Right lobe of liver (tissue), 6 donors: Measurements from ENCODE around the gene RPRD1B. TPM values are rescaled to one million over a fixed set of nuclear protein-coding genes. Genes with fewer than 3 reads are reported as not detected.
A peak's percentile ranks its signal among the peaks of the same experiment; 100 is the strongest.

Experiments
- ATAC-seq, 4 donors: fragments of 200-7000 bp; cut with Tn5 transposase; one replicate each; pipeline ENCODE4 v1.9.1; 2020; ENCODE audit warnings: mild to moderate bottlenecking in 4 of 4, moderate library complexity in 4 of 4
- DNase-seq, 3 donors: peaks; one replicate each; pipeline ENCODE4 v3.0.0-alpha.2; 2020
- H3K27ac ChIP-seq, 3 donors: fragments of 200-600 bp; one replicate each; pipeline ENCODE4 v1.8.0; 2022
- H3K27me3 ChIP-seq, 2 donors: fragments of 200-600 bp; one replicate each; pipeline ENCODE4 v1.8.0; 2022
- H3K36me3 ChIP-seq, 4 donors: fragments of 200-600 bp; sonication (generic) in 1 of 4; one replicate each; pipeline versions ENCODE4 v1.5.1 to v1.8.0; 2017 to 2022; ENCODE audit warnings: control low read depth in 1 of 4
- H3K4me1 ChIP-seq, 4 donors: fragments of 200-600 bp; sonication (generic) in 1 of 4; one replicate each; pipeline versions ENCODE4 v1.5.1 to v1.8.0; 2017 to 2022; ENCODE audit warnings: control low read depth in 1 of 4
- H3K4me3 ChIP-seq, 3 donors: fragments of 200-600 bp; one replicate each; pipeline ENCODE4 v1.8.0; 2022
- H3K9me3 ChIP-seq, 4 donors: fragments of 200-600 bp; sonication (generic) in 1 of 4; one replicate each; pipeline versions ENCODE4 v1.5.1 to v1.8.0; 2017 to 2022; ENCODE audit warnings: control low read depth in 1 of 4
- CTCF ChIP-seq, 4 donors: fragments of 200-600 bp in 3 of 4; fragments of 450-650 bp in 1 of 4; IDR thresholded peaks; one replicate each; pipeline versions ENCODE4 v1.5.1 to v1.8.0; 2016 to 2022; ENCODE audit warnings: antibody characterized with exemption in 4 of 4, mild to moderate bottlenecking in 2 of 4
- POLR2A ChIP-seq: fragments of 450-650 bp; IDR thresholded peaks from one replicate; pipeline ENCODE4 v1.6.1; 2017; ENCODE audit warnings: antibody characterized with exemption, mild to moderate bottlenecking
- WGBS: methylation state at CpG from one replicate; pipeline ENCODE4 v1.1.6; 2018; ENCODE audit warnings: low coverage, low lambda C conversion rate; ENCODE audit not compliant: insufficient coverage; ENCODE audit errors: missing lambda C conversion rate; 5-methylcytosine and 5-hydroxymethylcytosine counted together
- intact Hi-C, 2 donors: fragments of 100-400 bp; cut with DNase I; formaldehyde crosslinking; loops; one replicate each; pipeline versions ENCODE4 v1.11.2 to v1.14.1; 2022
- total RNA-seq, 6 experiments: library from RNA; depleted of rRNA in 2 of 6; stranded (reverse); fragments of >200 nt in 2 of 6; fragmentation: NEBNext Ultra II Directional in 3 of 6; extraction: Animal tissue kit (Norgen Biotek cat#: 25700) in 3 of 6; gene quantifications; one replicate each; pipeline versions ENCODE4 v1.1.0 to v1.2.4, GENCODE V29; 2016 to 2023
- donor health status: DM: no; HTN: yes; CAD: no.
- donor health status: DM: no; HTN: no; CAD: no.
- donor health status: DM: no; HTN: no; CAD: no.
- donor health status: DM: no; HTN: yes; CAD: no.
- donor health status: DM: no; HTN: yes; CAD: no.

The RPRD1B gene
- total RNA-seq, 6 experiments from 2014 or later = 25.0 to 153 (median 37.9) TPM

DNA sequence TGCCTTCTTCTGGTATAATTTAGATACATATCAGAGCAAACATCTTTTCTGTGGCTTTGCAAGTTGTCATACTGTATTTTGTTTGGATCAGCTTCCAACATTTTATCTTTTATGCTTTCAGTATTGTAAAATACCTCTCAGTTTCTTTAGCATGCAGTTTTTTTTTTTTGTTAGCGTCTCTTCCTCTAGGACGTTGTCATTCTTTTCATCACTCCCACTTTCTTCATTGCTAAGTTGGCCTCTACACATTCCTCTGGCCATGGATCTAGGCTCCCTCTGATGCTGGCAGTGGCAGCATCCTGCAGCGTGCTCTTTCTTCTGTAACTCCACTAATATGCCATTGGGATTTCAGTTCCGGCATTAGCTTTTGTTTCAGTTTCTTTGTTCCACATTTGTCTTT lies 21.7 kb downstream of the RPRD1B start:
- DNase-seq (no peak), ATAC-seq (no peak)
- peaks cover 0 to 16% (median 6%) of the 10 kb centered on the region in 4 donors for H3K4me1 ChIP-seq
- no peak overlapping the region for H3K27ac ChIP-seq
- H3K27me3 ChIP-seq = no peaks in the 10 kb centered on the region
- 49% methylated on average over 4 of the region's 4 CpGs for WGBS
- TF ChIP-seq CTCF (IDR thresholded peaks at IDR 0.05) = no peak
- TF ChIP-seq POLR2A = no peak
- intact Hi-C loops = loop anchor here in 1 of 2 donors (5.0 kb wide), 1 partner anchor 112 kb away; the partner anchor contains the start of gene TGM2
- no peaks in the 10 kb centered on the region for H3K9me3 ChIP-seq
- H3K4me3 ChIP-seq = no peak overlapping the region
- peaks cover 0 to 14% (median 2%) of the 10 kb centered on the region in 4 donors for H3K36me3 ChIP-seq

- 92% methylated on average over 6 of the region's 6 CpGs for WGBS
- H3K4me1 ChIP-seq = peaks cover 0 to 22% (median 9%) of the 10 kb centered on the region in 4 donors
- H3K36me3 ChIP-seq = peaks cover 0 to 12% (median 2%) of the 10 kb centered on the region in 4 donors
- DNase-seq = no peak
- H3K9me3 ChIP-seq = no peaks in the 10 kb centered on the region
- H3K27me3 ChIP-seq = no peaks in the 10 kb centered on the region
- TF ChIP-seq POLR2A = no peak
- no peak for TF ChIP-seq CTCF (IDR thresholded peaks at IDR 0.05)
- H3K27ac ChIP-seq = no peak overlapping the region
- H3K4me3 ChIP-seq = no peak overlapping the region
- intact Hi-C loops = loop anchor here (2.0 to 5.0 kb wide), 2 partner anchors 111 to 167 kb away; partner anchors contain the start of gene TGM2 (in 1 of the 2)
- no peak for ATAC-seq
Measured at GRCh38 chr20:38055848-38056247, 22.3 kb downstream of the RPRD1B start.

DNA sequence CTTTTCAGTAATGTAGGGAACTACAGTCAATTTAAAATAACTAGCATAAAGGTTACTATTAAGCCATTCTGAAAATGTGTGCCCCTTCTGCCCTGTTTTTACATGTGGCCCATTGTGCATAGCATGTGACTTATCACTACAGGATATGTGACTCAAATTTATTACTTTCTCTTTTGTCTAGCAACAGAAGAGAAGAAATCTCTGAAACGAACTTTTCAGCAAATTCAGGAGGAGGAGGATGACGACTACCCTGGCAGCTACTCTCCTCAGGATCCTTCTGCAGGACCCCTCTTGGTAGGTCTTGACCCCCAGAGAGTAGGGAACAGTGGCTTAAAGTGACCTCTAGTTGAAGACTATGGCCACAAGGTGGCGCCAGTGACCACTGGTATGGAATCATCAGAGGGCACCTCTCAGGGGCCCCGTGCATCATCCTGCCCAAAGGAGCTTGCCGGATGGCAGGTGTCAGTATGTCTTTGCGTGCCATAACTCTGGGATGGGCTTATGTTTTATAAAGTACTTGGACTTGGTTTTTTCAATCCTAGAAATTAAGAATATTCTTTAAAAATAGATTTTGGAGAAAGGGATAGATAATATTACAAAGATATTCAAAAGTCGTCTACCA lies 23.9 kb downstream of the RPRD1B start:
- H3K27me3 ChIP-seq = no peaks in the 10 kb centered on the region
- no peaks in the 10 kb centered on the region for H3K9me3 ChIP-seq
- peaks cover 0 to 26% (median 9%) of the 10 kb centered on the region in 4 donors for H3K4me1 ChIP-seq
- 16% methylated on average over 7 of the region's 7 CpGs for WGBS
- no peak overlapping the region for H3K27ac ChIP-seq
- peak; percentile 84 to 91 (median 88) for TF ChIP-seq CTCF (IDR thresholded peaks at IDR 0.05)
- TF ChIP-seq POLR2A = no peak
- ATAC-seq = peak; percentile 69 to 86 (median 80)
- peaks cover 0 to 10% (median 2%) of the 10 kb centered on the region in 4 donors for H3K36me3 ChIP-seq
- no peak overlapping the region for H3K4me3 ChIP-seq
- intact Hi-C loops = loop anchor here (2.0 to 5.0 kb wide), 2 partner anchors 110 to 165 kb away; partner anchors contain the start of gene TGM2 (in 1 of the 2)
- DNase-seq = peak; percentile 82 to 88 (median 83)

GRCh38 chr20:38059832-38060231 lies 26.3 kb downstream of the RPRD1B start:
- Histone ChIP-seq H3K9me3 (no peaks in the 10 kb centered on the region), H3K27ac (peak overlapping the region in 2 of 3 donors; percentile 48 to 61), H3K4me1 (peaks cover 0 to 34% (median 10%) of the 10 kb centered on the region in 4 donors), H3K4me3 (no peak overlapping the region), H3K36me3 (peaks cover 0 to 17% (median 2%) of the 10 kb centered on the region in 4 donors), H3K27me3 (no peaks in the 10 kb centered on the region)
- intact Hi-C loops = loop anchor here (5.0 to 10.0 kb wide), 2 partner anchors 105 to 107 kb away; partner anchors contain the start of gene TGM2 (in 2 of the 2)
- ATAC-seq (peak; percentile 79 to 86 (median 86)), DNase-seq (peak in 2 of 3 donors; percentile 35 to 65)
- WGBS = 31% methylated on average over 5 of the region's 5 CpGs
- TF ChIP-seq CTCF (IDR thresholded peaks at IDR 0.05) = no peak
- no peak for TF ChIP-seq POLR2A
